Epithelial cell of esophagus (primary cell): Measurements from ENCODE around the gene ZFHX3.
"Not testable (repeated sequence)": the region's sequence is repeated elsewhere in the genome, so short reads cannot be mapped to it uniquely, and the experiment has no call there.

ENCODE experiments used
- DNase-seq: peaks from one replicate; pipeline ENCODE4 v3.0.0; 2010; ENCODE audit warnings: low read depth
- H3K4me3 ChIP-seq: 2 replicates; pipeline ENCODE4 v1.5.1; 2011; ENCODE audit warnings: mild to moderate bottlenecking, low read length, control low read depth
- TF ChIP-seq, protein P1 (sequence below): IDR thresholded peaks from 2 replicates; pipeline ENCODE4 v1.5.1; 2011; ENCODE audit warnings: low read depth, mild to moderate bottlenecking, low read length, control low read depth, inconsistent platforms; ENCODE audit not compliant: insufficient read depth; ENCODE audit errors: missing control alignments

Gene ZFHX3

GRCh38 chr16:73076324-73076810, 28.4 kb upstream of the ZFHX3 start:
- DNase-seq = no peak
- TF ChIP-seq, protein P1, sequence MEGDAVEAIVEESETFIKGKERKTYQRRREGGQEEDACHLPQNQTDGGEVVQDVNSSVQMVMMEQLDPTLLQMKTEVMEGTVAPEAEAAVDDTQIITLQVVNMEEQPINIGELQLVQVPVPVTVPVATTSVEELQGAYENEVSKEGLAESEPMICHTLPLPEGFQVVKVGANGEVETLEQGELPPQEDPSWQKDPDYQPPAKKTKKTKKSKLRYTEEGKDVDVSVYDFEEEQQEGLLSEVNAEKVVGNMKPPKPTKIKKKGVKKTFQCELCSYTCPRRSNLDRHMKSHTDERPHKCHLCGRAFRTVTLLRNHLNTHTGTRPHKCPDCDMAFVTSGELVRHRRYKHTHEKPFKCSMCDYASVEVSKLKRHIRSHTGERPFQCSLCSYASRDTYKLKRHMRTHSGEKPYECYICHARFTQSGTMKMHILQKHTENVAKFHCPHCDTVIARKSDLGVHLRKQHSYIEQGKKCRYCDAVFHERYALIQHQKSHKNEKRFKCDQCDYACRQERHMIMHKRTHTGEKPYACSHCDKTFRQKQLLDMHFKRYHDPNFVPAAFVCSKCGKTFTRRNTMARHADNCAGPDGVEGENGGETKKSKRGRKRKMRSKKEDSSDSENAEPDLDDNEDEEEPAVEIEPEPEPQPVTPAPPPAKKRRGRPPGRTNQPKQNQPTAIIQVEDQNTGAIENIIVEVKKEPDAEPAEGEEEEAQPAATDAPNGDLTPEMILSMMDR = no peak
- H3K4me3 ChIP-seq = no peak overlapping the region

GRCh38 chr16:73074382-73074781, 26.5 kb upstream of the ZFHX3 start:
- no peak for DNase-seq
- TF ChIP-seq, protein P1 = no peak
- H3K4me3 ChIP-seq = no peak overlapping the region

DNA sequence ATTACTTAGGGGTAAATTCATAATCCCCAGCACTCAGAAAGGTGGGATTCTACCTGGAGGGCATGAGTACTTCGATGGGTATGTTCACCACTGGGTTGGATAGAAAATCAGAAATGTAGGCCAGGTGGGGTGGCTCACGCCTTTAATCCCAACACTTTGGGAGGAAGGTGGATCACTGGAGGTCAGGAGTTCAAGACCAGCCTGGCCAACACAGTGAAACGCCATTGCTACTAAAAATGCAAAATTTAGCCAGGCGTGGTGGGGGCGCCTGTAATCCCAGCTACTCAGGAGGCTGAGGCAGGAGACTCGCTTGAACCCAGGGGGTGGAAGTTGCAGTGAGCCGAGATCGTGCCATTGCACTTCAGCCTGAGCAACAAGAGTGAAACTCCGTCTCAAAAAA, 24.1 kb upstream of the ZFHX3 start:
- not testable (repeated sequence) for DNase-seq, H3K4me3 ChIP-seq

GRCh38 chr16:73071131-73071940, 23.4 kb upstream of the ZFHX3 start:
- TF ChIP-seq, protein P1 = no peak
- no peak for DNase-seq
- H3K4me3 ChIP-seq = no peak overlapping the region

GRCh38 chr16:73069581-73070262, 21.8 kb upstream of the ZFHX3 start:
- TF ChIP-seq, protein P1 = no peak
- no peak for DNase-seq
- H3K4me3 ChIP-seq = no peak overlapping the region

DNA sequence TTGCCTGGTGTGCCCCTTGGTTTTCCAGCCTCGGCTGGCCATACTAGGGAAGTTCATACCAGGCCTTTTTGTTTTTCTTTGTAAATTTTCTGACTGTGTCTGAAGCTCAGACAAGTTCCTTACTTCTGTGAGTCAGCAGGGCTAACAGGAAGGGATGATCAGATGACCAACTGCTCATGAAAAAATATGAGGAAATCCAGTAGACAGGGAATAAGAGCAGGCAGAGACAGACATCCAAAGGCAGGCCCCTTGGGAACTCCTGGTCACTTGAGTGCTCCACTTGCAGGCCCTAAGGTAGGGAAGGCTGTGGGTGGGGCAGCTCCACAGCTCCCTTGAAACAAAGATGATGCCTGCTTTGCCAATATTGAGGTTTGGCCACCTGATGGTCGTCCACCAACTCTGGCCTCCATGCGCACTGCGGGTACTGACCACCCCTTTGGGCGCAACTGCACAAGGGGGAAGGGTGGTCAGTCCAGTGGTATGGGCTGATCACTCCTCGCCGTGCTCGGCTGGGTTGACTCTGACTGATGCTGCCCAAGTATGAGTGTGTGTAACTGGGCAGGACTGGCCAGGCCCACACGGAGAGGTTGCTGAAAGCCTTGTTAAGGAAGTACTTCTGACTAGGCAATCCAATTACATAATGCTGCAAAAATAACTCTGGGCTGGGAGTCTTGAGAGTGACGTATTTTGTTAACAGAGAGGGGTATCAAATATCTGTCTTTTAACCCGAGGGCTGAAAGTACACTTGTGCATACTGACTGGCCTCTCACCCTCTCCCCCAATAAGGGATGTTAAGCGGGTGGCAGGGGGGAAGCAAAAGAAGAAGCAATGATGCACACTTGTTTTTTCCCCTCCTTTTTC, 20.8 kb upstream of the ZFHX3 start:
- no peak overlapping the region for H3K4me3 ChIP-seq
- TF ChIP-seq, protein P1 = no peak
- DNase-seq = peak; percentile 98
